ENCODE results near the gene ABHD12. TPM values are rescaled to one million over a fixed set of nuclear protein-coding genes. Genes with fewer than 3 reads are reported as not detected.

Gene ABHD12
- total and polyA plus RNA-seq, 4 experiments from 2014 or later, result 25.9 to 30.9 (median 29.6) TPM

DNA sequence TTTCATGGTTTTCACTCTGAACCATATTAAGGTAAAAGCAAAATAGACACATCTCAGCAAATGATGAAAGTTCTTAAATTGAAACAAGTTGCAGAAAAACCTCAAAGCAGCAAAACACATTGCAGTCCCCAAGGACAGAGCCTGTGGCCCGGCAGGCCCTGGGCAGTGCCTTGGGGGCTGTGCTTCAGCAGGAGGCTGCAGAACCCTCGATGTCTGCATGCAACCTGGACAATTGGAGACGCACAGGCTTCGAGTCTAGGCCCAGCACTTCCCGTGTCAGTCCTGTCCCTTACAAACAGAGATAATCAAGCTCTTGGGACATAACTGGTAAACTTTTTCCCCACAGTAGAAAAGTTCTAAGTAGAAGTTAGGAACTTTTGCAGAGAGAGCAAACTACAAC, 133.5 kb downstream of the ABHD12 start:
- H3K4me3 Mint-ChIP-seq, result no peak overlapping the region
- Histone ChIP-seq H3K9me3 (ENCODE audit: control insufficient read depth in 1 of 2, low read length in 2 of 2) (no peaks in the 10 kb centered on the region), H3K4me3 (ENCODE audit: low read length in 2 of 2) (no peak overlapping the region), H3K36me3 (ENCODE audit: insufficient read depth, low read length) (no peaks in the 10 kb centered on the region), H3K27ac (ENCODE audit: low read depth, low read length) (no peak overlapping the region), H3K4me1 (ENCODE audit: insufficient read depth, low read length) (peaks cover 3% of the 10 kb centered on the region), H3K27me3 (ENCODE audit: insufficient read depth, low read length) (no peaks in the 10 kb centered on the region)
- ChIA-PET POLR2A (ENCODE audit: partially characterized antibody) (no interaction called here), CTCF (ENCODE audit: partially characterized antibody) (no interaction called here)
- H3K36me3 Mint-ChIP-seq, result peaks cover 27 to 30% of the 10 kb centered on the region in 2 donors
- no peaks in the 10 kb centered on the region for H3K27me3 Mint-ChIP-seq
- H3K27ac Mint-ChIP-seq, result no peak overlapping the region
- intact Hi-C loops (cut with micrococcal nuclease), result no loop called here
- H3K4me1 Mint-ChIP-seq, result peaks cover 11 to 28% (median 13%) of the 10 kb centered on the region in 4 donors
- no peak for DNase-seq
- peaks cover 0 to 4% (median 0%) of the 10 kb centered on the region in 8 donors for H3K9me3 Mint-ChIP-seq

GRCh38 chr20:25256226-25256859, 134.3 kb downstream of the ABHD12 start:
- H3K27me3 Mint-ChIP-seq, result no peaks in the 10 kb centered on the region
- no peak for DNase-seq
- Histone ChIP-seq H3K36me3 (ENCODE audit: insufficient read depth, low read length) (no peaks in the 10 kb centered on the region), H3K4me1 (ENCODE audit: insufficient read depth, low read length) (peaks cover 3% of the 10 kb centered on the region), H3K9me3 (ENCODE audit: control insufficient read depth in 1 of 2, low read length in 2 of 2) (no peaks in the 10 kb centered on the region), H3K27me3 (ENCODE audit: insufficient read depth, low read length) (no peaks in the 10 kb centered on the region), H3K4me3 (ENCODE audit: low read length in 2 of 2) (no peak overlapping the region), H3K27ac (ENCODE audit: low read depth, low read length) (no peak overlapping the region)
- H3K36me3 Mint-ChIP-seq, result peaks cover 20 to 24% of the 10 kb centered on the region in 2 donors
- no peak overlapping the region for H3K27ac Mint-ChIP-seq
- ChIA-PET CTCF (ENCODE audit: partially characterized antibody) (no interaction called here), POLR2A (ENCODE audit: partially characterized antibody) (no interaction called here)
- intact Hi-C loops (cut with micrococcal nuclease), result no loop called here
- H3K4me3 Mint-ChIP-seq, result no peak overlapping the region
- no peaks in the 10 kb centered on the region for H3K9me3 Mint-ChIP-seq
- H3K4me1 Mint-ChIP-seq, result peaks cover 11 to 36% (median 17%) of the 10 kb centered on the region in 4 donors

DNA sequence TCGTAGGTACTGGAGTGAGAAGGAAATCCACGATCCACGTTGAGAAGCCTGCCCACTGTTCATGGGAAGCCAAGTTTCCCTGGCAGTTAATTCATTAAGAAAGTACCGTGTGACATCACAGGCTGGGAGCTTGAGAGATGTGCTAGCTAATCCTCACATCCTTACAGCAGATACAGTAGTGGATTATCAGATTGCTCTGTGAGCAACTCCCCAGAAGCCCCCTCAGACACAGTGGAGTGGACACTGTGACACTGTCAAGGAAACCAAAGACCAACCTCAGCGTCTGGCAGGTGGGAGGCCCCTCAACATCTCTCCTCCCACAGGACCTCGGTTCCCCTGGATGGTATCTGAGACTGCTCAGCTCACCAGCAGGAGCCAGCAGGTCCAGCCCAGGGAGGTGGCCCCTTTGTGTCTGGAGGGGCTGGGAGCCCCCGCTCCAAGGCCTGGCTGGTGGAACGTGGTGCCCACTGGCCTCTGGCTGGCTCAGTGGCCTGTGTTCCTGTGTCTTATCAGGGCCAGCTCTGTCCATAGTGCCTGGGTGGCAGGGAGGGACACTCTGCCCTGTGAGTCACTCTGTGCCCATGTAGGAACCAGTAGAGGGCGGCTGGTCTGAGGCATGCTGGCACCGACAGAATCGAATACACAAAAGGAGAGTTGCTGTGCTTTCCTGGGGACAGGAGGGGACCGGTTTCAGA, 135.5 kb downstream of the ABHD12 start:
- peaks cover 13 to 45% (median 27%) of the 10 kb centered on the region in 4 donors for H3K4me1 Mint-ChIP-seq
- Histone ChIP-seq H3K36me3 (ENCODE audit: insufficient read depth, low read length) (no peaks in the 10 kb centered on the region), H3K9me3 (ENCODE audit: control insufficient read depth in 1 of 2, low read length in 2 of 2) (no peaks in the 10 kb centered on the region), H3K27me3 (ENCODE audit: insufficient read depth, low read length) (no peaks in the 10 kb centered on the region), H3K4me3 (ENCODE audit: low read length in 2 of 2) (no peak overlapping the region), H3K27ac (ENCODE audit: low read depth, low read length) (no peak overlapping the region), H3K4me1 (ENCODE audit: insufficient read depth, low read length) (peaks cover 10% of the 10 kb centered on the region)
- CTCF ChIA-PET (ENCODE audit: partially characterized antibody), result no interaction called here
- intact Hi-C loops (cut with micrococcal nuclease), result no loop called here
- peak overlapping the region in 1 of 7 donors; percentile 29 for H3K27ac Mint-ChIP-seq
- POLR2A ChIA-PET (ENCODE audit: partially characterized antibody), result interaction anchor here (0.9 kb wide), 1 partner anchor 198 kb away, joined by 3 read pairs; the partner anchor contains the start of gene ACSS1
- no peak overlapping the region for H3K4me3 Mint-ChIP-seq
- no peaks in the 10 kb centered on the region for H3K27me3 Mint-ChIP-seq
- no peaks in the 10 kb centered on the region for H3K9me3 Mint-ChIP-seq
- DNase-seq, result no peak
- H3K36me3 Mint-ChIP-seq, result peaks cover 13 to 19% of the 10 kb centered on the region in 2 donors

DNA sequence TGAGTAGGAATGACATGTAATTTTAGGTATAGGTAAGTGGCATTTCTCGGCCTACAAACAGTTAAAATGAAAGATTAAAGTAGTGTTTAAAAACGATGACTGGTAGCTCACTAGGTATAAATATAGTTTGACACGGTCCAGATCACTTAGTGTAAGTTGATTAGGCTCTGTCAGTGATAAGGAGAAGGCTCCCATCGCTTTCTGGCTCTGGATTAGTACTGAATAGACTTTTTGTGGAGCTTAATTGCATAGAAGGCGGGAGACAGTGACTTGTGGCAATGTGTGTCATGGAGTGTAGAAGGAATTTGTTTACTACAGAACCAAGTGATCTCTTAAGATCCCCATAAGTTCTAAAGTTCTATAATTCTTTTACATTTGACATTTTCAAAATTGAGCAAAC, 136.1 kb downstream of the ABHD12 start:
- no peaks in the 10 kb centered on the region for H3K36me3 ChIP-seq (ENCODE audit: insufficient read depth, low read length)
- peaks cover 7 to 14% of the 10 kb centered on the region in 2 donors for H3K36me3 Mint-ChIP-seq
- no peak for DNase-seq
- no peaks in the 10 kb centered on the region for H3K9me3 Mint-ChIP-seq
- H3K9me3 ChIP-seq (ENCODE audit: control insufficient read depth in 1 of 2, low read length in 2 of 2), result no peaks in the 10 kb centered on the region
- intact Hi-C loops (cut with micrococcal nuclease), result no loop called here
- peaks cover 13 to 46% (median 30%) of the 10 kb centered on the region in 4 donors for H3K4me1 Mint-ChIP-seq
- no peaks in the 10 kb centered on the region for H3K27me3 Mint-ChIP-seq
- H3K4me1 ChIP-seq (ENCODE audit: insufficient read depth, low read length), result peaks cover 16% of the 10 kb centered on the region
- CTCF ChIA-PET (ENCODE audit: partially characterized antibody), result no interaction called here
- POLR2A ChIA-PET (ENCODE audit: partially characterized antibody), result interaction anchor here (0.9 kb wide), 1 partner anchor 197 kb away, joined by 3 read pairs; the partner anchor contains the start of gene ACSS1
- H3K4me3 ChIP-seq (ENCODE audit: low read length in 2 of 2), result no peak overlapping the region
- no peak overlapping the region for H3K27ac ChIP-seq (ENCODE audit: low read depth, low read length)
- peak overlapping the region in 1 of 7 donors; percentile 22 for H3K27ac Mint-ChIP-seq
- H3K27me3 ChIP-seq (ENCODE audit: insufficient read depth, low read length), result no peaks in the 10 kb centered on the region
- no peak overlapping the region for H3K4me3 Mint-ChIP-seq

DNA sequence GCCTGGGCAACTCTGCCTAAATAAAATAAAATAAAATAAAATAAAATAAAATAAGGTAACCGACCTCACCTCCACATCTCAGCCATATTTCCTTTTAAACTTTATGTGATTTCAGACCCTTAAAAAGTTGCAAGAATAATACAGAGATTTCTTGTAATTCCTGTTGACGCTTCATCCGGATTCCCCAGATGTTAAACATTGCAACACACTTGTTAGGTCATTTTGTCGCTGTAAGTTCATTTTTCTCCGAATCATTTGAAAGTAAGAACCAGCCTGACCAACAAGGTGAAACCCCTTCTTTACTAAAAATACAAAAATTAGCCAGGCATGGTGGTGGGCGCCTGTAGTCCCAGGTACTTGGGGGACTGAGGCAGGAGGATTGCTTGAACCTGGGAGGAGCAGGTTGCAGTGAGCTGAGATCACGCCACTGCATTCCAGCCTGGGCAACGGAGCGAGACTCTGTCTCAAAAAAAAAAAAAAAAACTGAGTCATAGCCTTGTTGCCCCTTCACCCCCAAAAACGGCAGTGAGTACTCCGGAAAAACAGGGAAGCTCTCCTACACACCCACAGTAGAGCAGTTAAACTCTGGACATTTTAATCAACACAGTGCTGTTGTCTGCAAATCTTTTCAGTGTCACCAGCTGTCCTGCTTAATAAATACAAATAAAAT, 136.9 kb downstream of the ABHD12 start:
- H3K27me3 ChIP-seq (ENCODE audit: insufficient read depth, low read length), result no peaks in the 10 kb centered on the region
- Mint-ChIP-seq H3K4me1 (peaks cover 20 to 46% (median 37%) of the 10 kb centered on the region in 4 donors), H3K36me3 (peaks cover 4 to 10% of the 10 kb centered on the region in 2 donors), H3K9me3 (no peaks in the 10 kb centered on the region), H3K27me3 (no peaks in the 10 kb centered on the region), H3K27ac (no peak overlapping the region), H3K4me3 (no peak overlapping the region)
- no peak overlapping the region for H3K27ac ChIP-seq (ENCODE audit: low read depth, low read length)
- no peak overlapping the region for H3K4me3 ChIP-seq (ENCODE audit: low read length in 2 of 2)
- POLR2A ChIA-PET (ENCODE audit: partially characterized antibody), result no interaction called here
- H3K9me3 ChIP-seq (ENCODE audit: control insufficient read depth in 1 of 2, low read length in 2 of 2), result no peaks in the 10 kb centered on the region
- intact Hi-C loops (cut with micrococcal nuclease), result no loop called here
- no peak for DNase-seq
- H3K36me3 ChIP-seq (ENCODE audit: insufficient read depth, low read length), result no peaks in the 10 kb centered on the region
- CTCF ChIA-PET (ENCODE audit: partially characterized antibody), result no interaction called here
- peaks cover 24% of the 10 kb centered on the region for H3K4me1 ChIP-seq (ENCODE audit: insufficient read depth, low read length)

DNA sequence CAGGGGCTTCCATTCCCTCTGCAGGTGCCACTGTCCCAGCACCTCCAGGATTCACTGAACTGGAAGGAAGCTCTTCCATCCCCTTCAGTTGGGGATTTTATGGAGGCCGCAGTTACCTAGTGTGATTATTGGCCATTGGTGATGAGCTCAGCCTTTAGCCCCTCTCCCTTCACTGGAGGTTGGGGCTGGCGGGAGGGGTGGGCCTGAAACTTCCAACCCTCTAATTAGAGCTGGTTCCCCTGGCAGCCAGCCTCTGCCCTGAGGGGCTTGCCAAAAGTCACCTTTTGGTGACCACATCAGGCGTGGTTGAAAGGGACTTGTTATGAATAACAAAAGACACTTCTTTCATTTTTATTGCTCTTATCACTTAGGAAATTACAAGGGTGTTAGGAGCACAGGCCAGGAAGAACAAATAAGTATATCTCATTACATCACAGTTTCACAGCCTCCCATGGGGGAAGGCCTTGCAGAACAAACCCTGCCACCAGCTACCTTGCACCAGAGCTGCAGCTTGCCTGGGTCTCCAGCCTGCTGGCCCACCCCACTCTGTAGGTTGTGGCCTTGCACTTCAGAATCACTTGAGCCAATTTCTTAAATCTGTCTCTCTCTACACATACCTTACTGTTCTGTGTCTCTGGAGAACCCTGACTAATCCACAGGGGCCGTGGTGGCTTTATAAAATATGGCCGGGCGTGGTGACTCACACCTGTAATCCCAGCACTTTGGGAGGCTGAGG, 137.8 kb downstream of the ABHD12 start:
- H3K27me3 ChIP-seq (ENCODE audit: insufficient read depth, low read length), result no peaks in the 10 kb centered on the region
- no peaks in the 10 kb centered on the region for H3K36me3 ChIP-seq (ENCODE audit: insufficient read depth, low read length)
- intact Hi-C loops (cut with micrococcal nuclease), result no loop called here
- peaks cover 19 to 48% (median 37%) of the 10 kb centered on the region in 4 donors for H3K4me1 Mint-ChIP-seq
- H3K27ac ChIP-seq (ENCODE audit: low read depth, low read length), result no peak overlapping the region
- no peaks in the 10 kb centered on the region for H3K27me3 Mint-ChIP-seq
- peaks cover 4 to 11% of the 10 kb centered on the region in 2 donors for H3K36me3 Mint-ChIP-seq
- no peak overlapping the region for H3K27ac Mint-ChIP-seq
- ChIA-PET POLR2A (ENCODE audit: partially characterized antibody) (no interaction called here), CTCF (ENCODE audit: partially characterized antibody) (no interaction called here)
- no peaks in the 10 kb centered on the region for H3K9me3 Mint-ChIP-seq
- no peak overlapping the region for H3K4me3 ChIP-seq (ENCODE audit: low read length in 2 of 2)
- H3K4me3 Mint-ChIP-seq, result no peak overlapping the region
- H3K9me3 ChIP-seq (ENCODE audit: control insufficient read depth in 1 of 2, low read length in 2 of 2), result no peaks in the 10 kb centered on the region
- H3K4me1 ChIP-seq (ENCODE audit: insufficient read depth, low read length), result peaks cover 23% of the 10 kb centered on the region
- DNase-seq, result no peak

DNA sequence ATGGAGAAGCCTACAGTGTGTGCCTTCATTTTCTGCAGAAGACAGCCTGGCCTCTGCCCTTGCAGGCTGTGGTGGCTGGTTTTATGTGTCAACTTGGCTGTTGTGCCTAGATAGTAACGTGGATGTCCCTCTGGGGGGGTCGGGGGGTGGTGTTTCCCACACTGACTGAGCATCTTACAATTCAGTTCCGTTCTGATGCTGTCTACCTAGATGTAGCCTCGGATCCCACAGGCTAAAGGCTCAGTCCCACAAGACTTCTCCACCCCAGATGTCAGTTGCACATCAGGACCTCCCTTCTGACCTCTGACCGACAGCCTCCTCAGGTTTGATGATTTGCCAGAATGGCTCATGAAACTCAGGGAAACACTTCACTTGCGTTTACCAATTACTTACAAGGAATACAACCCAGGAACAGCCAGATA, 138.4 kb downstream of the ABHD12 start:
- Mint-ChIP-seq H3K36me3 (peaks cover 4 to 8% of the 10 kb centered on the region in 2 donors), H3K27ac (peak overlapping the region in 1 of 7 donors; percentile 12), H3K4me1 (peaks cover 19 to 49% (median 38%) of the 10 kb centered on the region in 4 donors), H3K9me3 (no peaks in the 10 kb centered on the region), H3K27me3 (no peaks in the 10 kb centered on the region), H3K4me3 (peak overlapping the region in 1 of 8 donors; percentile 7)
- H3K27ac ChIP-seq (ENCODE audit: low read depth, low read length), result no peak overlapping the region
- no peaks in the 10 kb centered on the region for H3K27me3 ChIP-seq (ENCODE audit: insufficient read depth, low read length)
- DNase-seq, result no peak
- H3K4me3 ChIP-seq (ENCODE audit: low read length in 2 of 2), result no peak overlapping the region
- no peaks in the 10 kb centered on the region for H3K9me3 ChIP-seq (ENCODE audit: control insufficient read depth in 1 of 2, low read length in 2 of 2)
- intact Hi-C loops (cut with micrococcal nuclease), result no loop called here
- ChIA-PET CTCF (ENCODE audit: partially characterized antibody) (no interaction called here), POLR2A (ENCODE audit: partially characterized antibody) (no interaction called here)
- H3K4me1 ChIP-seq (ENCODE audit: insufficient read depth, low read length), result peaks cover 23% of the 10 kb centered on the region
- H3K36me3 ChIP-seq (ENCODE audit: insufficient read depth, low read length), result no peaks in the 10 kb centered on the region

Data from CD4-positive, alpha-beta memory T cell (primary cell).